HUDEP-2 (cell line): Measurements from ENCODE around the gene TMEM273.
"Not testable (repeated sequence)": the region's sequence is repeated elsewhere in the genome, so short reads cannot be mapped to it uniquely, and the experiment has no call there.

ENCODE experiments used
- DNase-seq, 76 experiments: peaks; one replicate each; lab custom pipeline; 2025; ENCODE audit not compliant: unreplicated experiment in 76 of 76; lab: John Stamatoyannopoulos, UW

TMEM273 gene

DNA sequence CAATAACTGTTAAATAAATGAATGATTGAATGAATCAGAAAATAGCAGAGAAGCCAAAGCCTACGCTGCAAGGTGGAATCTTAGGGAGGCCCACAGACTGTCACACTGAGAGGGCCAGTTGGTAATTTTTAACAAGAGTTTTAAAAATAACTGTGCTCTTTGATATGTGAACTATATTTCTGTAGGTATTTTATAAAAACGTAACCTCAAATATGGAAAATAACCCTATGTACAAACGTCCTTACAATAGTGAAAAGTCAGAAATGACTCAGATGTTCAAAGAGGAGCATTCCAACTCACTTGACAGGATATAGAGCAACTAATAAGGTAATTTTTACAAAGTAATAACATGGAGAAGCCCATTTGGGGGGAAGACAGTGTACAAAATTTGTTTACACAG lies 18.9 kb upstream of the TMEM273 start:
- DNase-seq: no peak

DNA sequence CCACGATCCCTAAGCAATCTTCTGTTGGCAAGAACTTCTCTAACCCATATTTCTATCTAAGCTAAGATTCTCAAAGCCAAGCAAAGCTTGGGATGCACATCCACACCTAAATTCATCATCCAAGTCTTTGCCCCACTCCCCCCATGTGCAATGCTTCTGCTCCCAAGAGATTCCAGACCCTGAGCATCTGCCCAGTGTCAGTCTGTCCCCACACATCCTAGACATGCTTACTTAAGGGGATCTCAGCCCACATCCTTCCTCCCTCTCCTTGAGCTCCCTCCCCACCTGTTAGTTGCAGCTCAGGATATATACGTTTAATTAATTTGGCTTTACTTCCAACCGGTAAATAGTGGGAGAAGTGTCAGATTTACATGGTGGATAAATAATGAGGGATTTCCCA lies 17.0 kb upstream of the TMEM273 start:
- DNase-seq: no peak

DNA sequence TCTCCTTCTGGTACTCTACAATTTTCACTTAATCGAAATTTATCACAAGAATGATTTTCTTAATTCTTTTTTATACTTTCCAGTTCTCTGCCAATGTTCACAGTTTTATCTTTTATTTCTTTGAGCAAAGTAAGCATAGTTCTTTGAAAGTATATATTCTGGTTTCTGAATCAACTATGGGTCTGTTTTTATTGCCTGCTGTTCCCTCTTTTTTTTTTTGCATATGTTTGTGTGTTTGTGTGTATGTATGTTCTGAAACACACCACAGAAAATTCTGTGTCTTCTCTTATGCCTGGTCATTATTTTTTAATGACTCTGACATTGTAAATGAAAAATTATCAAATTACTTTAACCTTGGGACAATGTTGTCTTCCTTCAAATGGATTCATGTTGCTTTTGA lies 15.9 kb upstream of the TMEM273 start:
- DNase-seq: no peak

DNA sequence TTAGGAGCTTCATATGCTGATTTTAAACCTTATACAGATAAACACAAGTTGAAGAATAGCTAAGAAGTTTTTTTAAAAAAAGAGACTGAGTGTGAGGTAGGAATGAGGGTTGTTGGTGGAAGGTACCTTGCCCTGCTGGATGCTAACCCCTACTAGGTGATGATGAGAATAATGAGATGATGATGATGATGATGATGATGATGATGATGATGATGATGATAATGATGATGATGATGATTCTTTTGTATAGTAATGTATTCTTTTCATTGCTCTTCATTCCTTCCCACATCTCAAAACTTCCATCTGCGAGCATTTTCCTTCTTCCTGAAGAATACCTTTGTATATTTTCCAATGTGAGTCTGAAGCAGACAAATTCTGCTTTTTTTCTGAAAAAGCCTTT lies 14.1 kb upstream of the TMEM273 start:
- no peak for DNase-seq

DNA sequence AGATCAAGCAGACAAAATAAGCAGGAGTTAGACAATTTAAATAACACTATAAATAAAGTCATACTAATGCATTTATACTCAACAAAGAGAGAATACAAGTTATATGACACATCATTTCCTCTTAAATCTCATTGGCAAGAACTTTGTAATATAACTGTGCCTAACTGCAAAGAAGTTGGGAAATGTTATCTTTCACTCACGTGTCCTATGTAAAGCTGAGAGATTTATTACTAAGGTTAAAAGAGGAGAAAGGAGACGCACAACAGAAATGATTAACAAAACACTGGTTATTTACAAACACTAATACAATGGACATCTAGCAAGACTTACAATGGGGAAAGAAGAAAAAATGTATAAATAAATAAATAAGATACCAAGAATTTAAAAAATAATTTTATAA lies 12.7 kb upstream of the TMEM273 start:
- DNase-seq: no peak

DNA sequence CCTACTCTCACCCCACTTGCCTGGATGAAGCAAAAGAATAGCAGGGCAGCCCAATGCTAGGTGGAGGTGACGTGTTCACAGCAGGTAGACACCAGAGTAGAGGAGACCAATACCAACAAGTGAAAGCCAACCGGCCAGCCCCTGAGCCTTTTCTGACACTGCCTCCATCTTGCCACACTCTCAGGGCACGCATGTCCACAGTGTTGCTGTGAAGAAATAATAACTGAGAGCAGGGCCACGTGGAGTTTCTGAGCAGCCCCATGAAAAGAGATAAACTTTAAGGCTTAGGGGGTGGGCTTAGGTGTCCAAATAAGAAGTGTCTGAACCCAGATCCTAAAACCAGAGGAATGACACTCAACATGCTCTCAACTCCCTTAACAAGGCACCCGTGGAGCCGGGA lies 9.0 kb upstream of the TMEM273 start:
- no peak for DNase-seq

DNA sequence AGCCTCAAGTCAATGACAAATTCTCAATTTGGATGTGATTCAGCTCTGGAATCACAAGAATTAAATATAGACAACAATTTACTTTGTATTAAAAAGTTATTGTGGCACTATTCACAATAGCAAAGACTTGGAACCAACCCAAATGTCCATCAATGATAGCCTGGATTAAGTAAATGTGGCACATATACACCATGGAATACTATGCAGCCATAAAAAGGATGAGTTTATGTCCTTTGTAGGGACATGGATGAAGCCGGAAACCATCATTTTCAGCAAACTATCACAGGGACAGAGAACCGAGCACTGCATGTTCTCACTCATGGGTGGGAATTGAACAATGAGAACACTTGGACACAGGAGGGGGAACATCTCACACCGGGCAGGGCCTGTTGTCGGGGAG lies 7.7 kb upstream of the TMEM273 start:
- DNase-seq: not testable (repeated sequence)

DNA sequence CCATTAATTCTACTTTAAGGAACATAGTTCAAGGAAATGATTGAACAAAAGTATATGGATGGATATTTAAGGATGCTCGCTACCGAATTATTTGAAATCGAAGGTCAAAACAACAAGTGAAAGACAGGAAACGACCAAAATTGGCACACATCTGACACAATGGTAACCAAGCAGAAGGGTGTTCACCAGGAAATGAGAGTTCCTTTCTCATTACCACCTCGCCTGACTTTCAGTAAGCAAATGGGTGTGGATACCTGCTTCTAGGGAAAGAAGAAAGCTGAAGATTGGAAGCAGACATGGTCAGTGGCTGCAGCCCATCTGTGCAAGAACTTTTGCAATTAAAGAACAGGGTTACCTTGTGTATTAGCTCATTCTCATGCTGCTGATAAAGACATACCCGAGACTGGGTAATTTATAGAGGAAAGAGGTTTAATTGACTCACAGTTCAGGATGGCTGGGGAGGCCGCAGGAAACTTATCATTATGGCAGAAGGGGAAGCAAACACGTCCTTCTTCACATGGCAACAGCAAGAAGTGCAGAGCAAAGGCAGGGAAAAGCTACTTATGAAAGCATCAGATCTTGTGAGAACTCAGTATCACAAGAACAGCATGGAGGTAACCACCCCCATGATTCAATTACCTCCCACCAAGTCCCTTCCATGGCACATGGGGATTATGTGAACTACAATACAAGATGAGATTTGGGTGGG lies 6.2 kb upstream of the TMEM273 start:
- no peak for DNase-seq

DNA sequence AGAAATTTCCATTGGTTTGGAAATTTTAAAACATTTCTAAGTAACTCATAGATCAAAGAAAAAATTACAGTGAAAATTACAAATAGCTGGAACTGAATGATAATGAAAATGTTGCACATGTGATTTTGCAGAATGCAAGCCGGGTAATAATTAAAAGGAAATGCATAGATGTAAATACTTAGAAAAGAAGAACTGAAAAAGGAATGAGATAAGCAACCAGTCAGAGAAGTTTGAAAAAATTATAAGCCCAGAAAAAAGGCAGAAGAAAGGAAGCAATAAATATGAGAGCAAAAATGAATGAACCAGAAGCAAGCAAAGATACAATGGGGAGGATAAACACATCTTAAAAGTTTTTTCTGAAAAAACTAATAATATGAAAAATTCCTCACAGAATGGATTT lies 3.2 kb upstream of the TMEM273 start:
- DNase-seq: no peak

DNA sequence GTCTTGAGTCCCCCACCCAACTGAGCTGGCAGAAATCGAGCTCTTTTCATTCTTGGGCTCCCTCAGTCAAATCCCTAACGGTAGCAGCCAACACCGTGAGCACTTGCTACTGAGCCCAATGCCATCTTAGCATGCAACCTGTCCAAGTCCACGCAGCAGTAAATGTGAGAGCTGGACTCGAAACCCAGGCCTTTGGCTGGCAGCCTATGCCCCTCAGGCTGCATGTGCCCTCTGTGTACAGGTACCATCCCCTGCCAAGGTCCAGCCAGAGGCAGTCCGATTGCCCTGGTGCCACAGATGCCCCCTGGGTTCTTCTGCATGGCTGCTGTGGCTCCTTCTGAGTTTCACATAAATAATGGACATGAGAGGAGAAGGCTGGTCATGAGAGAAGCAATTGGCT lies 1.2 kb upstream of the TMEM273 start:
- no peak for DNase-seq

DNA sequence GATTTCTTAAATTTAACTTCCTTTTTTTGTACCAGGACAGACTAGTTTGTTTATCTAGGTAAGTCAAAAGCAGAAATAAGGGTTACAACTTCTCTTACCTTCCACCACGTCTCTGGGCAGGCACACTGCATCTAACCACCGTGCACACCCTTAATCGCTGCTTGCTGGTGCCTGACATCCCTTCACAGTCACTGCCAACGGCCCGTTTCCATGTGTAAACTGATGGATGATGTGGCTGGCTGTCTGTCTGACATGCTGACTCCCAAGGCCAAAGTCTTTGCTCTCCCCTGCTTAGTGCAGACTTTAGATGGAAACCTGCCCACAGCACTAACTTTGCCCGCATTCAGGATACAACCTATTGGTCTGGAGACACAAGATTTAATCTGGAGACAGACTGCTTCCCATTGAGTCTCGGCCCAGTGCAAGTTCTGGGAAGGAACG lies 1.1 kb downstream of the TMEM273 start:
- DNase-seq: no peak

DNA sequence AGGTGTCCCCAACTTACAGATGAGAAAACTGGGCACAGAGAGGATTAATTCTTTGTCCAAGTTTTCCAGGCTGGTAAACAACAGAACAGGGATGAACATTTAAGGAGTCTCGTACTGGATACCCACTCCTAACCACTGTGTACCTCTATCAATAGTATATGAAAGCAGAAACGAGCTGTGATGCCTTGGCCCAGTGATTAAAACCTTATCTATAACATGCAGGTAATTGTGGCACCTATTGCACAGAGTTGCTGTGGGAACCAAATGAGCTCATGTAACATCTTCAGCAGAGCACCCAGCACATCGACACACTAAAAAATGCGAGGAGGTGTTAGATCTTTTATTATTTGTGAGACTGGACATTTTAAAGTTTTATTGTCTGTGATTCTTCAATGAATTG lies 1.6 kb downstream of the TMEM273 start:
- no peak for DNase-seq

DNA sequence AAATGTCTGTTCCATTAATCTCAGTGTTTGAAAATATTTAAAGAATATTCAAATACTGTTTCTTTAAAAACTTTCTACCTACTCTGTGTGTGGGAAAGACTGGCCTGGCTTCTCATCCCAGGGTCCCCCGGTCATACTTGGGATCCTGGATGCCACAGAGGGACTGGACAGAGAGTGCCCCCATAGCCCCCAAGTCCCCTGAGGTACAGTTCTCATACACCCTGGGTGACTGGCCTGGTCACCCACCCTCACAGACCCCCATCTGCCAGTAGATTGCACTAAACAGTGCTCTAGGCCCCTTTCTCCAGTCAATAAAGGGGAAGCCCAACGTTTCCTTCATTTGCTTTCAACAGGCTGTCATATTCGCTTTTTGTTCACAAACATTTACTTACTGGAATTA lies 3.0 kb downstream of the TMEM273 start:
- DNase-seq: no peak

DNA sequence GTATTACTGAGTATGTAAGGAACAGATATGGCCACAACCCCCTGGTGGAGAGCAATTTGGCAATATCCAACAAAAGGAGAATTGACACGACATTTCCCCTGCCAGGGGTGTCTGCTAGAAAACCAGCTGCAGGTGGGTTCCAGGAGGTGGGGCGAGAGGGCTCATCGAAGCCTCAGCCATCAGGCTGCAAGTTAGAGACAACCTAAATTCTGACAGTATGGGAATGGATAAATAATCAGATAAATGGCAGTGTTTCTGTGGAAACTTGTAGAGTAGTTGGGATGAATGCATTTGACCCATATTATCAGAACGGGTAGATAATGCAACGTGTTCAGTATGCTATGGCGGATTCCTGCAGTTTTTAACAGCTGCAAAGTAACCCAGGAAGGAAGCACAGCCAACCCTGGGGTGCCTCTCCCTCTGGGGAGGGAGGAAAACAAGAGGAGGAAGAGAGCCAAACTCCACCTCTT lies 3.5 kb downstream of the TMEM273 start:
- DNase-seq: peak in 1 of 76 experiments; percentile 14

DNA sequence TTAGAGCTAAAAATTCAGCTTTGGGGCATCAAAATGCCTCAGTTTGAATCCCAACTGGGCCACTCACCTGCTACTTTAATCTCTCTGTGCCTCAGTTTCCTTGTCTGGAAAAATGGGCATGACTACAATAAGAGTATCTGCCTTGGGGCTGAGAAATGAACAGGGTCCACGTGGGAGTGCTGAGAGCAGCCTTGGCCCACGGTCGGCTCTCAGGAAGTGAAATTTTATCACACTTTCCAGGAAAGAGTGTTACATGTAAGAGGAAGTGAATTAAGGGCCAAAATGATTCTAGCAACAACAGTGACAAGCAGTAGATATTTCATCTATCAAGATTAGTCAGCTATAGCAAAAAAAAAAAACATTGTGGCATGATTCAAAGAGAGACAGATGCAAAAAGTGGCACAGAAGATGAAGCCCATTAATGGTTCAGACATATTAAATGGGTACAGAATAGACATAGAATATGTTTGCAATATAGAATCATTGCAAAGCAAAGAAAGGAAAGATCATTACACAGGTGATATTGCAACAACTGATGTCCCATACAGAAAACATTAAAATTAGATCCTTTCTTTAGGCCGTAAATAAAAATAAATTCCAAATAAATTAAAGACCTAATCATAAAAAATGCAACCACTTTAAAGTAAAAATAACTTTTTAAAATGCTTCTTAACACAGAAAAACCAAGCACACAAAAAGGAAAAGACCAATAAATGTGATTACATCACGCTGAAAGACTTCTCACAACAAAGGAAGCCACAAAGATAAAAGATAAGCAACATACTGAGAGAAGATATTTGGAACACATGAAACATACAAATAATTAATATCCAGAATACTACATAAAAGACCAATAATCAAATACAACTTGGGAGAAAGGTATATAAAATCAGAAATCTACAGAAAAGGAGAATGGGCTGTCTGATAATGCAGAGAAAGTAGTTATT lies 4.3 kb downstream of the TMEM273 start:
- peak in 21 of 76 experiments; percentile 2 to 71 (median 44) for DNase-seq

DNA sequence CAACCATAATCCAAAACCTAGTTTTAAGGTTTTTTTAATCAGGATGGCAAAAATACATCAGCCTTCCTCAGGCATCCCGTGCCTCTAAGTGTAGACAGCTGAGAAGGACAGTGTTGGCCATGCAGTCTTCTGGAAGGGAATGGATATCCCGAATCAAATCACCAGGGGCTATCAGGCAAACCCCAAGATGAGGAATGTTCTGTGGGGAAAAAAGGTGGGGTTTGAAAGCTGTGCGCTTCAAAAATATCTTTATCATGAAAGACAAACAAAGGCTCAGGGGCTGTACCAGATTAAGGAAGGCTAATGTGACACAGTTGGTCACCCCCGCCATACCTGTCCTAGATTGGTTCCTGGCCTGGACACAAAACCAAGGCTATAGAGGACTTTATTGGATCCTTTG lies 5.4 kb downstream of the TMEM273 start:
- DNase-seq: no peak

DNA sequence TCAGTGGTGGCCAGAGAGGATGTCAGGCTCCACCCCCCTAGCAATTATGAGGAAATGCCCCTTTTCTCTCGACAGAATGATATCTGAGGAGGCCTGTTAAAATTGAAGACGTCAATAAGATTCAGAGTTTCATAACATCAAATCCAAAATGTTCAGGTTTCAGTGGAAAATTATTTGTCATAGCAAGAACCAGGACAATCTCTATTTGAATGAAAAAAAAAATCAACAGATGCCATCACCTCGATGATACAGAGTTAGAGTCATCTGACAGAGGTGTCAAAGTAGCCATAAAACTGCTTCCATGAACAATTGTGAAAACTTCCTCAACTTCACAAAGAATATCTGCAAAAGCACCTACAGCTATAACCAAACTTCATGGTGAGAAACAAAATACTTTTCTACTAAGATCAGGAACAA lies 7.7 kb downstream of the TMEM273 start:
- no peak for DNase-seq

DNA sequence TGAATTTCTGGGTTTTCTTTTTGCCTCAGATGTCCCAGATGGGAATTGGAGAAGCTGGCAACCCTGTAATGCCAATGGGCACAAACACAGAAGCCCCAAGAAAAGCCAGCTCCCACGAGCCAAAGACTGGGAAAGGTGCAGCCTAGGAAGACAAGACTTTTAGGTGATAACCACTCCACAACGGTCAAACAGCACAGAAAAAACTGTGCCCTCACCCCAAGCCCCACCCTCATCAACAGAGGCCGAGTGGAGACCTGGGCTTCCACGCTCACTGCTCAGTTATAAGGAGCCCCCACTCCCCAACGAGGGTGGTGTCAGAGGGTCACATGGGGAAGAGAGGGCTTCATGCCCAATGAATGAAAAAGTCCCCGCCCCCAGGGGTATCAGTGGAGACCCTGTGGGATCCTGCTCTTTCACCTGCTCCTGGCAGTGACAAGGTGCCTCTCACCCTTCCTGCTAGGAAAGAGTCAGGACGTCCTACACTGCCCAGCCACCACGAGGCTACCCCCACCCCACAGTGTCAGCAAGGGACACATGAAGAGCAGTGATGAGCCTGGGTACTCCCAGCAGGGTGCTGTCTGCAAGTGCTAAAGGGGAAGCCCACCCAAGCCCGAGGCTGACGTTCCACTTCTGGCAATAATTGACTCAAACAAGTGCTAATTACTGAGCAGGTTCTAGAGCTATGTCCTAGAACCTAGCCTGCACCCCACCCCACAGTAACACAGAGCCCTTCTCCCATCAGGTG lies 8.3 kb downstream of the TMEM273 start:
- DNase-seq: no peak

DNA sequence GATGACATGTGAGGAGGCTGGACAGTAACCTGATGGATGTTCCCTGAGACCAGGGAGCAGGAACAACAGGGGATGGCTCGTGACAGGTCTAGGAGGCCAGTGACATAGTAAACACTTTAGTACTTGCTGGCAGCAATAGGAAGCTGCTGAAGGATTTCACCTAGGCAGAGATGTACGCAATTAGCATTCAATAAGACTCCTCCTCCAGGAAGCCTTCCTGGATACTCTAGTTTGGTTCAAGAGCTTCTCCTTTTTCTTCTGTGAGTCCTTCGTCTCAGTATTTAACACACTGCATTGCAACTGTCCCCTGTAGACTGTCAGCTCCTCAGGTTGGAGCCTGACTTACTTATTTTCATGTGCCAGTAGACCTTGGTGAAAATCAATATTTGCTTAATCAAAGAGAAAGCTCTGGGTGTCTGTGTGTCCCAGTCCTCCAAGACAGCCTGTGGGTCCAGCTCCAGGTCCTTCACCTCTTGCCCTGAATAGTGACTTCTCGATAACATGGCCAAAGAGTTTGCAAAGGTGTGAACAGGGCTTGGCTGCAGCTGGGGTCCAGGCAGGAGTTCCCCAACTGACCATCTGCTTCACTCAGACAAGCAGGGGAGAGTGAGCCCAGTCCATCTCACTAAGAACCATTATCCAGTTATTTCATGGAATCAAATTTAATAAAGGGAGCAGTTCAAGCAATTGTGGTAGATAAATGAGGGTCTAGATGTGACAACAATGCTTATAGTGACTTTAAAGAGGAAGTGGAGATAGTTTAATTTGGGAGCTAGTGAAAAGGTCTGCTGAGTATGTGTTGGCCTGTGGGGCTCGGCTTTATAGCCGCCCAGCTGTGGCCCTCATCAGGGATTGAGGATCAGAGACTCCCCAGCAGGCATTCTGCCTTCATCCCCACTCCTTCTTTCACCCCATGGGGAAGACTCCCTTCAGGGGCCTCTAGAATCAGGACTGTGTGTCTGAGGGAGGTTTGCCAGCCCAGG lies 9.4 kb downstream of the TMEM273 start:
- DNase-seq: no peak
